GM23338 (cell line): Measurements from ENCODE around the gene SARS1. TPM values are rescaled to one million over a fixed set of nuclear protein-coding genes. Genes with fewer than 3 reads are reported as not detected.

Source experiments
- ATAC-seq: fragments of 200-7000 bp; cut with Tn5 transposase; 3 replicates; pipeline ENCODE4 v1.9.1; 2020
- DNase-seq: peaks from one replicate; pipeline ENCODE4 v3.0.0-alpha.2; 2015; ENCODE audit warnings: low spot score
- H2AFZ ChIP-seq: fragments of 200-600 bp; sonication (generic); 2 replicates; pipeline ENCODE4 v1.8.0; 2016; ENCODE audit warnings: antibody characterized with exemption, mild to moderate bottlenecking, moderate library complexity
- H3F3A ChIP-seq: fragments of 200-600 bp; sonication (generic); replicated peaks from 2 replicates; pipeline ENCODE4 v1.8.0; 2017; ENCODE audit warnings: antibody characterized with exemption, mixed run types, low read depth
- H3K27ac ChIP-seq: fragments of 200-600 bp; sonication (generic); 2 replicates; pipeline ENCODE4 v1.6.1; 2016; ENCODE audit warnings: low read depth
- H3K27me3 ChIP-seq: fragments of 200-600 bp; sonication (generic); 2 replicates; pipeline ENCODE4 v1.8.0; 2016; ENCODE audit warnings: mild to moderate bottlenecking, mixed run types, moderate library complexity; ENCODE audit not compliant: insufficient read depth
- H3K36me3 ChIP-seq: fragments of 200-600 bp; sonication (generic); 2 replicates; pipeline ENCODE4 v1.8.0; 2016; ENCODE audit warnings: mild to moderate bottlenecking; ENCODE audit not compliant: insufficient read depth
- H3K4me1 ChIP-seq: fragments of 200-600 bp; sonication (generic); 2 replicates; pipeline ENCODE4 v1.8.0; 2016; ENCODE audit warnings: mild to moderate bottlenecking, moderate library complexity; ENCODE audit not compliant: insufficient read depth
- H3K4me2 ChIP-seq: fragments of 200-600 bp; sonication (generic); 2 replicates; pipeline ENCODE4 v1.7.1; 2017; ENCODE audit warnings: mixed run types
- H3K4me3 ChIP-seq: fragments of 200-600 bp; sonication (generic); 2 replicates; pipeline ENCODE4 v1.6.1; 2016; ENCODE audit warnings: mixed run types
- H3K79me2 ChIP-seq: fragments of 200-600 bp; sonication (generic); replicated peaks from 2 replicates; pipeline ENCODE4 v1.8.0; 2017; ENCODE audit warnings: mild to moderate bottlenecking; ENCODE audit not compliant: insufficient read depth
- H3K9me2 ChIP-seq: fragments of 200-600 bp; sonication (generic); 2 replicates; pipeline ENCODE4 v1.8.0; 2017; ENCODE audit not compliant: insufficient read depth
- H4K20me1 ChIP-seq: fragments of 200-600 bp; sonication (generic); replicated peaks from 2 replicates; pipeline ENCODE4 v1.8.0; 2017; ENCODE audit warnings: mild to moderate bottlenecking; ENCODE audit not compliant: insufficient read depth
- H3K27ac Mint-ChIP-seq: 2 replicates; pipeline ENCODE4 v1.8.0; 2020; ENCODE audit warnings: inconsistent platforms, mild to moderate bottlenecking, moderate library complexity, mixed read lengths
- H3K27me3 Mint-ChIP-seq: 3 replicates; pipeline ENCODE4 v1.8.0; 2022; ENCODE audit warnings: low read depth, mild to moderate bottlenecking, moderate library complexity, mixed read lengths, inconsistent platforms; ENCODE audit not compliant: insufficient read depth, poor library complexity
- H3K36me3 Mint-ChIP-seq: 3 replicates; pipeline ENCODE4 v1.8.0; 2021; ENCODE audit warnings: low read depth, mild to moderate bottlenecking, inconsistent platforms, moderate library complexity, mixed read lengths
- H3K4me1 Mint-ChIP-seq: 3 replicates; pipeline ENCODE4 v1.8.0; 2020; ENCODE audit warnings: mild to moderate bottlenecking, inconsistent platforms, mixed read lengths
- H3K4me3 Mint-ChIP-seq: 3 replicates; pipeline ENCODE4 v1.8.0; 2021; ENCODE audit warnings: moderate library complexity, mild to moderate bottlenecking, inconsistent platforms, mixed read lengths
- H3K9me3 Mint-ChIP-seq: 3 replicates; pipeline ENCODE4 v1.8.0; 2020; ENCODE audit warnings: moderate library complexity, mild to moderate bottlenecking, inconsistent platforms, mixed read lengths
- CREB1 ChIP-seq: fragments of 250-450 bp; sonication (Bioruptor Pico); IDR thresholded peaks from 2 replicates; pipeline ENCODE4 v1.5.0; 2020; ENCODE audit warnings: low read depth, mild to moderate bottlenecking, moderate library complexity
- EZH2phosphoT487 ChIP-seq: fragments of 200-600 bp; sonication (generic); IDR thresholded peaks from one replicate; pipeline ENCODE4 v1.8.1; 2018; ENCODE audit warnings: antibody characterized with exemption; ENCODE audit not compliant: unreplicated experiment
- JUNB ChIP-seq: IDR thresholded peaks from one replicate; pipeline ENCODE4 v1.6.1; 2016; ENCODE audit warnings: antibody characterized with exemption; ENCODE audit not compliant: unreplicated experiment
- NANOG ChIP-seq: IDR thresholded peaks from 2 replicates; pipeline ENCODE4 v1.6.1; 2016; ENCODE audit warnings: antibody characterized with exemption, borderline replicate concordance
- STAT1 ChIP-seq: IDR thresholded peaks from one replicate; pipeline ENCODE4 v1.6.1; 2016; ENCODE audit warnings: antibody characterized with exemption; ENCODE audit not compliant: unreplicated experiment
- ZNF114 ChIP-seq: fragments of 250-450 bp; sonication (Bioruptor Pico); IDR thresholded peaks from 2 replicates; pipeline ENCODE4 v1.5.0; 2020; ENCODE audit warnings: mild to moderate bottlenecking, moderate library complexity
- ZNF331 ChIP-seq: fragments of 250-450 bp; sonication (Bioruptor Pico); IDR thresholded peaks from 2 replicates; pipeline ENCODE4 v1.5.0; 2020; ENCODE audit warnings: low read depth, mild to moderate bottlenecking, moderate library complexity
- polyA plus RNA-seq: library from polyadenylated mRNA; unstranded; fragments of >200 nt; fragmentation: Nextera tagmentation; extraction: Ambion mirVana; gene quantifications from 2 replicates; pipeline ENCODE4 v1.2.1, GENCODE V29; 2016
- total RNA-seq: library from RNA; depleted of rRNA; stranded (reverse); fragments of >200 nt; shearing (Covaris generic); gene quantifications from 2 replicates; pipeline ENCODE4 v1.2.3, GENCODE V29; 2014
- TF ChIP-seq, protein P1 (sequence below), 2 experiments: fragments of 200-600 bp in 1 of 2; sonication (generic) in 1 of 2; conservative IDR thresholded peaks; 2 replicates each; pipeline versions ENCODE4 v1.5.1 to v1.6.1; 2016 to 2017; ENCODE audit warnings: antibody characterized with exemption in 2 of 2, low read depth in 2 of 2, mild to moderate bottlenecking in 2 of 2, moderate library complexity in 1 of 2
- TF ChIP-seq, protein P2 (sequence below): fragments of 250-450 bp; sonication (Bioruptor Pico); IDR thresholded peaks from 2 replicates; pipeline ENCODE4 v1.5.0; 2020; ENCODE audit warnings: mild to moderate bottlenecking, moderate library complexity
- TF ChIP-seq, protein P3 (sequence below): IDR thresholded peaks from one replicate; pipeline ENCODE4 v1.6.1; 2018; ENCODE audit warnings: antibody characterized with exemption; ENCODE audit not compliant: unreplicated experiment

SARS1 gene
- total and polyA plus RNA-seq, 2 experiments from 2014 or later, result 141 to 166 TPM

DNA sequence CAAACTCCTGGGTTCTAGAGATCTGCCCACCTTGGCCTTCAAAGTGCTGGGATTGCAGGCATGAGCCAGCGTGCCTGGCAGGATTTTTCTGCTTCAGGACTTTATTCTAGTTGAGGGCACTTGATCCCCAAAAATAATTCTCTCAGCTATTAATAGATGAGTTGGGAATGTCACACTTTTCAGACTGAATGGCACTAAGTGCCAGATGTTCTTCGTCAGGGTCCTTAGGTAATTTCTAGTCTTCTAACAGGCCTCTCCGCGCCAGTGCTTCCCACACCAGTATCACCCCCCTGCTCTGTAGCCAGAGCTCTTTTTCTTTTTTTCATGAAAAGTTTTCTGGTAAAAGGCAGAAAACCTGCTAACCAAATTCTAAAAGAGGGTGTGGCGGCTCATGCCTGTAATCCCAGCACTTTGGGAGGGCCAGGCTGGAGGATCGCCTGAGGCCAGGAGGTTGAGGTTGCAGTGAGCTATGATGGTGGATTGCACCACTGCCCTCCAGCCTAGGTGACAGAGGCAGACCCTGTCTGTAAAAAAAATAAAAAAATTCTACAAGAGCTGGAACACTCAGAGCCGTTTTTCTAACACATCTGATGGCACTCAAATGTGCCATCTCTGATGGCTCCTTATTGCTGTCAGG lies 6.1 kb upstream of the SARS1 start:
- H3K4me1 ChIP-seq, result no peaks in the 10 kb centered on the region; the same call in 1 of the 2 replicates
- no peaks in the 10 kb centered on the region for H3K27me3 ChIP-seq
- H3K9me2 ChIP-seq, result no peaks in the 10 kb centered on the region
- Mint-ChIP-seq H3K27ac (no peak overlapping the region), H3K9me3 (no peaks in the 10 kb centered on the region), H3K4me1 (peaks cover 2% of the 10 kb centered on the region; the same call in 1 of the 3 replicates), H3K36me3 (no peaks in the 10 kb centered on the region), H3K4me3 (no peak overlapping the region), H3K27me3 (no peaks in the 10 kb centered on the region)
- no peak overlapping the region for H3K4me2 ChIP-seq
- H3K4me3 ChIP-seq, result no peak overlapping the region
- H3K27ac ChIP-seq, result no peak overlapping the region
- DNase-seq (no peak), ATAC-seq (no peak)
- H2AFZ ChIP-seq, result no peak overlapping the region
- no peaks in the 10 kb centered on the region for H4K20me1 ChIP-seq
- no peaks in the 10 kb centered on the region for H3K36me3 ChIP-seq
- H3K79me2 ChIP-seq, result no peaks in the 10 kb centered on the region
- TF ChIP-seq NANOG, result no peak
- no peak for TF ChIP-seq ZNF331
- TF ChIP-seq ZNF114 (CRISPR knock-in tag), result no peak
- no peaks in the 10 kb centered on the region for H3F3A ChIP-seq

- H3K4me2 ChIP-seq, result no peak overlapping the region
- H3K4me1 ChIP-seq, result peaks cover 6% of the 10 kb centered on the region
- Mint-ChIP-seq H3K27me3 (no peaks in the 10 kb centered on the region), H3K4me1 (peaks cover 6% of the 10 kb centered on the region; the same call in 2 of the 3 replicates), H3K9me3 (no peaks in the 10 kb centered on the region), H3K36me3 (no peaks in the 10 kb centered on the region), H3K4me3 (no peak overlapping the region), H3K27ac (no peak overlapping the region)
- no peak overlapping the region for H3K4me3 ChIP-seq
- H3K79me2 ChIP-seq, result no peaks in the 10 kb centered on the region
- no peak for ATAC-seq
- H3K27me3 ChIP-seq, result no peaks in the 10 kb centered on the region
- H2AFZ ChIP-seq, result no peak overlapping the region
- H3K27ac ChIP-seq, result no peak overlapping the region
- no peaks in the 10 kb centered on the region for H3K9me2 ChIP-seq
- H3F3A ChIP-seq, result no peaks in the 10 kb centered on the region
- no peaks in the 10 kb centered on the region for H3K36me3 ChIP-seq
- DNase-seq, result no peak
- H4K20me1 ChIP-seq, result no peaks in the 10 kb centered on the region
- TF ChIP-seq JUNB (no peak), CREB1 (no peak), EZH2phosphoT487 (no peak), STAT1 (no peak)
- TF ChIP-seq, protein P1, sequence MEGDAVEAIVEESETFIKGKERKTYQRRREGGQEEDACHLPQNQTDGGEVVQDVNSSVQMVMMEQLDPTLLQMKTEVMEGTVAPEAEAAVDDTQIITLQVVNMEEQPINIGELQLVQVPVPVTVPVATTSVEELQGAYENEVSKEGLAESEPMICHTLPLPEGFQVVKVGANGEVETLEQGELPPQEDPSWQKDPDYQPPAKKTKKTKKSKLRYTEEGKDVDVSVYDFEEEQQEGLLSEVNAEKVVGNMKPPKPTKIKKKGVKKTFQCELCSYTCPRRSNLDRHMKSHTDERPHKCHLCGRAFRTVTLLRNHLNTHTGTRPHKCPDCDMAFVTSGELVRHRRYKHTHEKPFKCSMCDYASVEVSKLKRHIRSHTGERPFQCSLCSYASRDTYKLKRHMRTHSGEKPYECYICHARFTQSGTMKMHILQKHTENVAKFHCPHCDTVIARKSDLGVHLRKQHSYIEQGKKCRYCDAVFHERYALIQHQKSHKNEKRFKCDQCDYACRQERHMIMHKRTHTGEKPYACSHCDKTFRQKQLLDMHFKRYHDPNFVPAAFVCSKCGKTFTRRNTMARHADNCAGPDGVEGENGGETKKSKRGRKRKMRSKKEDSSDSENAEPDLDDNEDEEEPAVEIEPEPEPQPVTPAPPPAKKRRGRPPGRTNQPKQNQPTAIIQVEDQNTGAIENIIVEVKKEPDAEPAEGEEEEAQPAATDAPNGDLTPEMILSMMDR (conservative IDR thresholded peaks at IDR 0.05; ENCODE audit: low read depth in 2 of 2), result no peak
- TF ChIP-seq, protein P2, sequence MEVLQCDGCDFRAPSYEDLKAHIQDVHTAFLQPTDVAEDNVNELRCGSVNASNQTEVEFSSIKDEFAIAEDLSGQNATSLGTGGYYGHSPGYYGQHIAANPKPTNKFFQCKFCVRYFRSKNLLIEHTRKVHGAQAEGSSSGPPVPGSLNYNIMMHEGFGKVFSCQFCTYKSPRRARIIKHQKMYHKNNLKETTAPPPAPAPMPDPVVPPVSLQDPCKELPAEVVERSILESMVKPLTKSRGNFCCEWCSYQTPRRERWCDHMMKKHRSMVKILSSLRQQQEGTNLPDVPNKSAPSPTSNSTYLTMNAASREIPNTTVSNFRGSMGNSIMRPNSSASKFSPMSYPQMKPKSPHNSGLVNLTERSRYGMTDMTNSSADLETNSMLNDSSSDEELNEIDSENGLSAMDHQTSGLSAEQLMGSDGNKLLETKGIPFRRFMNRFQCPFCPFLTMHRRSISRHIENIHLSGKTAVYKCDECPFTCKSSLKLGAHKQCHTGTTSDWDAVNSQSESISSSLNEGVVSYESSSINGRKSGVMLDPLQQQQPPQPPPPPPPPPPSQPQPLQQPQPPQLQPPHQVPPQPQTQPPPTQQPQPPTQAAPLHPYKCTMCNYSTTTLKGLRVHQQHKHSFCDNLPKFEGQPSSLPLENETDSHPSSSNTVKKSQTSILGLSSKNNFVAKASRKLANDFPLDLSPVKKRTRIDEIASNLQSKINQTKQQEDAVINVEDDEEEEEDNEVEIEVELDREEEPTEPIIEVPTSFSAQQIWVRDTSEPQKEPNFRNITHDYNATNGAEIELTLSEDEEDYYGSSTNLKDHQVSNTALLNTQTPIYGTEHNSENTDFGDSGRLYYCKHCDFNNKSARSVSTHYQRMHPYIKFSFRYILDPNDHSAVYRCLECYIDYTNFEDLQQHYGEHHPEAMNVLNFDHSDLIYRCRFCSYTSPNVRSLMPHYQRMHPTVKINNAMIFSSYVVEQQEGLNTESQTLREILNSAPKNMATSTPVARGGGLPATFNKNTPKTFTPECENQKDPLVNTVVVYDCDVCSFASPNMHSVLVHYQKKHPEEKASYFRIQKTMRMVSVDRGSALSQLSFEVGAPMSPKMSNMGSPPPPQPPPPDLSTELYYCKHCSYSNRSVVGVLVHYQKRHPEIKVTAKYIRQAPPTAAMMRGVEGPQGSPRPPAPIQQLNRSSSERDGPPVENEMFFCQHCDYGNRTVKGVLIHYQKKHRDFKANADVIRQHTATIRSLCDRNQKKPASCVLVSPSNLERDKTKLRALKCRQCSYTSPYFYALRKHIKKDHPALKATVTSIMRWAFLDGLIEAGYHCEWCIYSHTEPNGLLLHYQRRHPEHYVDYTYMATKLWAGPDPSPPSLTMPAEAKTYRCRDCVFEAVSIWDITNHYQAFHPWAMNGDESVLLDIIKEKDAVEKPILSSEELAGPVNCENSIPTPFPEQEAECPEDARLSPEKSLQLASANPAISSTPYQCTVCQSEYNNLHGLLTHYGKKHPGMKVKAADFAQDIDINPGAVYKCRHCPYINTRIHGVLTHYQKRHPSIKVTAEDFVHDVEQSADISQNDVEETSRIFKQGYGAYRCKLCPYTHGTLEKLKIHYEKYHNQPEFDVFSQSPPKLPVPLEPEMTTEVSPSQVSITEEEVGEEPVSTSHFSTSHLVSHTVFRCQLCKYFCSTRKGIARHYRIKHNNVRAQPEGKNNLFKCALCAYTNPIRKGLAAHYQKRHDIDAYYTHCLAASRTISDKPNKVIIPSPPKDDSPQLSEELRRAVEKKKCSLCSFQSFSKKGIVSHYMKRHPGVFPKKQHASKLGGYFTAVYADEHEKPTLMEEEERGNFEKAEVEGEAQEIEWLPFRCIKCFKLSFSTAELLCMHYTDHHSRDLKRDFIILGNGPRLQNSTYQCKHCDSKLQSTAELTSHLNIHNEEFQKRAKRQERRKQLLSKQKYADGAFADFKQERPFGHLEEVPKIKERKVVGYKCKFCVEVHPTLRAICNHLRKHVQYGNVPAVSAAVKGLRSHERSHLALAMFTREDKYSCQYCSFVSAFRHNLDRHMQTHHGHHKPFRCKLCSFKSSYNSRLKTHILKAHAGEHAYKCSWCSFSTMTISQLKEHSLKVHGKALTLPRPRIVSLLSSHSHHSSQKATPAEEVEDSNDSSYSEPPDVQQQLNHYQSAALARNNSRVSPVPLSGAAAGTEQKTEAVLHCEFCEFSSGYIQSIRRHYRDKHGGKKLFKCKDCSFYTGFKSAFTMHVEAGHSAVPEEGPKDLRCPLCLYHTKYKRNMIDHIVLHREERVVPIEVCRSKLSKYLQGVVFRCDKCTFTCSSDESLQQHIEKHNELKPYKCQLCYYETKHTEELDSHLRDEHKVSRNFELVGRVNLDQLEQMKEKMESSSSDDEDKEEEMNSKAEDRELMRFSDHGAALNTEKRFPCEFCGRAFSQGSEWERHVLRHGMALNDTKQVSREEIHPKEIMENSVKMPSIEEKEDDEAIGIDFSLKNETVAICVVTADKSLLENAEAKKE (CRISPR knock-in tag), result no peak
- TF ChIP-seq, protein P3, sequence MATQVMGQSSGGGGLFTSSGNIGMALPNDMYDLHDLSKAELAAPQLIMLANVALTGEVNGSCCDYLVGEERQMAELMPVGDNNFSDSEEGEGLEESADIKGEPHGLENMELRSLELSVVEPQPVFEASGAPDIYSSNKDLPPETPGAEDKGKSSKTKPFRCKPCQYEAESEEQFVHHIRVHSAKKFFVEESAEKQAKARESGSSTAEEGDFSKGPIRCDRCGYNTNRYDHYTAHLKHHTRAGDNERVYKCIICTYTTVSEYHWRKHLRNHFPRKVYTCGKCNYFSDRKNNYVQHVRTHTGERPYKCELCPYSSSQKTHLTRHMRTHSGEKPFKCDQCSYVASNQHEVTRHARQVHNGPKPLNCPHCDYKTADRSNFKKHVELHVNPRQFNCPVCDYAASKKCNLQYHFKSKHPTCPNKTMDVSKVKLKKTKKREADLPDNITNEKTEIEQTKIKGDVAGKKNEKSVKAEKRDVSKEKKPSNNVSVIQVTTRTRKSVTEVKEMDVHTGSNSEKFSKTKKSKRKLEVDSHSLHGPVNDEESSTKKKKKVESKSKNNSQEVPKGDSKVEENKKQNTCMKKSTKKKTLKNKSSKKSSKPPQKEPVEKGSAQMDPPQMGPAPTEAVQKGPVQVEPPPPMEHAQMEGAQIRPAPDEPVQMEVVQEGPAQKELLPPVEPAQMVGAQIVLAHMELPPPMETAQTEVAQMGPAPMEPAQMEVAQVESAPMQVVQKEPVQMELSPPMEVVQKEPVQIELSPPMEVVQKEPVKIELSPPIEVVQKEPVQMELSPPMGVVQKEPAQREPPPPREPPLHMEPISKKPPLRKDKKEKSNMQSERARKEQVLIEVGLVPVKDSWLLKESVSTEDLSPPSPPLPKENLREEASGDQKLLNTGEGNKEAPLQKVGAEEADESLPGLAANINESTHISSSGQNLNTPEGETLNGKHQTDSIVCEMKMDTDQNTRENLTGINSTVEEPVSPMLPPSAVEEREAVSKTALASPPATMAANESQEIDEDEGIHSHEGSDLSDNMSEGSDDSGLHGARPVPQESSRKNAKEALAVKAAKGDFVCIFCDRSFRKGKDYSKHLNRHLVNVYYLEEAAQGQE, result no peak
Observed at GRCh38 chr1:109208394-109208793, 5.3 kb upstream of the SARS1 start.
